PFSK-1 (cell line): ENCODE results near the gene ISG15.

ENCODE experiments used
- POLR2AphosphoS5 ChIP-seq: IDR thresholded peaks from 2 replicates; pipeline ENCODE4 v1.6.1; 2012; ENCODE audit warnings: low read depth, mild to moderate bottlenecking, control low read depth, low read length, moderate library complexity
- REST ChIP-seq, 2 experiments: IDR thresholded peaks; 2 replicates each; pipeline versions ENCODE4 v1.6.1 to v1.8.0; 2011 to 2012; ENCODE audit warnings: low read depth in 2 of 2, low read length in 2 of 2, control low read depth in 1 of 2, inconsistent platforms in 1 of 2, mild to moderate bottlenecking in 1 of 2, moderate library complexity in 1 of 2; ENCODE audit not compliant: insufficient read depth in 1 of 2
- SIN3A ChIP-seq: IDR thresholded peaks from 2 replicates; pipeline ENCODE4 v1.6.1; 2012; ENCODE audit warnings: mild to moderate bottlenecking, low read length, moderate library complexity, borderline replicate concordance; ENCODE audit not compliant: insufficient read depth
- TAF1 ChIP-seq: IDR thresholded peaks from 2 replicates; pipeline ENCODE4 v1.6.1; 2012; ENCODE audit warnings: low read length, control low read depth, borderline replicate concordance; ENCODE audit not compliant: insufficient read depth

GRCh38 chr1:963746-964525 is 49.4 kb upstream of the ISG15 start:
- TF ChIP-seq TAF1 (no peak), POLR2AphosphoS5 (no peak), SIN3A (no peak), REST (IDR thresholded peaks at IDR 0.05; ENCODE audit: insufficient read depth in 1 of 2, low read depth in 2 of 2, low read length in 2 of 2) (no peak)
